ENCODE results near the gene PPP5C. TPM values are rescaled to one million over a fixed set of nuclear protein-coding genes. Genes with fewer than 3 reads are reported as not detected.

PPP5C gene
- total and polyA plus RNA-seq, 4 donors, result 19.0 to 50.5 (median 28.3) TPM

GRCh38 chr19:46344363-46344762 lies 2.5 kb upstream of the PPP5C start:
- Histone ChIP-seq H3K9ac (ENCODE audit: low read depth in 1 of 2, low read length in 2 of 2) (no peak overlapping the region), H3K4me1 (ENCODE audit: control insufficient read depth in 4 of 4, insufficient read depth in 4 of 4, low read length in 3 of 4) (peaks cover 4 to 17% (median 13%) of the 10 kb centered on the region in 4 donors), H3K27ac (ENCODE audit: low read depth in 1 of 2, low read length in 2 of 2) (no peak overlapping the region), H3K4me3 (ENCODE audit: low read depth in 1 of 3, low read length in 3 of 3) (no peak overlapping the region), H3K27me3 (ENCODE audit: control insufficient read depth in 4 of 4, insufficient read depth in 4 of 4, low read length in 3 of 4) (no peaks in the 10 kb centered on the region), H3K36me3 (ENCODE audit: control insufficient read depth in 4 of 4, insufficient read depth in 3 of 4, low read depth in 1 of 4, low read length in 3 of 4) (no peaks in the 10 kb centered on the region), H3K9me3 (ENCODE audit: control insufficient read depth in 4 of 4, low read length in 3 of 4) (no peaks in the 10 kb centered on the region)
- TF ChIP-seq REST (IDR thresholded peaks at IDR 0.05) (no peak), NR2F2 (IDR thresholded peaks at IDR 0.05) (no peak), ATF3 (IDR thresholded peaks at IDR 0.05) (no peak), TAF1 (conservative IDR thresholded peaks at IDR 0.05) (no peak), JUND (IDR thresholded peaks at IDR 0.05) (no peak), HNF4A (conservative IDR thresholded peaks at IDR 0.05) (no peak), ZBTB33 (IDR thresholded peaks at IDR 0.05) (no peak), FOXA1 (IDR thresholded peaks at IDR 0.05) (no peak), HNF4G (IDR thresholded peaks at IDR 0.05) (no peak), CTCF (IDR thresholded peaks at IDR 0.05; ENCODE audit: low read depth, low read length, missing input control) (no peak), FOXA2 (IDR thresholded peaks at IDR 0.05) (no peak), YY1 (IDR thresholded peaks at IDR 0.05) (no peak), RAD21 (IDR thresholded peaks at IDR 0.05) (no peak), EGR1 (IDR thresholded peaks at IDR 0.05; ENCODE audit: low read depth in 2 of 2) (no peak), RXRA (IDR thresholded peaks at IDR 0.05) (no peak), SP1 (IDR thresholded peaks at IDR 0.05) (no peak), MAX (IDR thresholded peaks at IDR 0.05) (no peak), GABPA (IDR thresholded peaks at IDR 0.05 in 1 of 2, conservative IDR thresholded peaks at IDR 0.05 in 1 of 2) (no peak)
- DNase-seq (ENCODE audit: low spot score), result no peak
- WGBS, result 90% methylated on average over 1 of the region's 1 CpG

Data from liver (tissue), 9 donors.